Thoracic aorta (tissue), 2 donors: ENCODE measurements around the gene AOAH. TPM values are rescaled to one million over a fixed set of nuclear protein-coding genes. Genes with fewer than 3 reads are reported as not detected.
A peak's percentile ranks its signal among the peaks of the same experiment; 100 is the strongest.
"Not testable (repeated sequence)": the region's sequence is repeated elsewhere in the genome, so short reads cannot be mapped to it uniquely, and the experiment has no call there.

Experiments
- ATAC-seq: fragments of 150-250 bp; one replicate; pipeline ENCODE4 v1.8.0; 2017; ENCODE audit warnings: low read depth; ENCODE audit not compliant: insufficient number of reproducible peaks, low FRiP score
- DNase-seq: peaks from one replicate; pipeline ENCODE4 v3.0.0-alpha.2; 2020; ENCODE audit warnings: low spot score
- H3K27ac ChIP-seq, 2 donors: fragments of 200-600 bp; sonication (generic); 1 replicate in 1 of 2; 2 replicates in 1 of 2; pipeline ENCODE4 v1.5.1; 2016; ENCODE audit warnings: mild to moderate bottlenecking in 2 of 2, moderate library complexity in 2 of 2
- H3K27me3 ChIP-seq: fragments of 200-600 bp; sonication (generic); replicated peaks from 2 replicates; pipeline ENCODE4 v1.6.0; 2016; ENCODE audit warnings: mild to moderate bottlenecking; ENCODE audit not compliant: insufficient read depth
- H3K36me3 ChIP-seq: fragments of 200-600 bp; sonication (generic); one replicate; pipeline ENCODE4 v1.5.1; 2016
- H3K4me1 ChIP-seq, 2 donors: fragments of 200-600 bp; sonication (generic); 1 replicate in 1 of 2; 2 replicates in 1 of 2; pipeline versions ENCODE4 v1.5.1 to v1.6.0; 2016; ENCODE audit warnings: low read depth in 2 of 2, mild to moderate bottlenecking in 1 of 2; ENCODE audit not compliant: control insufficient read depth in 1 of 2
- H3K4me3 ChIP-seq: fragments of 200-600 bp; sonication (generic); 2 replicates; pipeline ENCODE4 v1.5.1; 2016; ENCODE audit warnings: mild to moderate bottlenecking
- H3K9me3 ChIP-seq: fragments of 200-600 bp; sonication (generic); 2 replicates; pipeline ENCODE4 v1.5.1; 2016
- total RNA-seq, 2 donors: library from RNA; depleted of rRNA; stranded (reverse); fragments of >200 nt; gene quantifications; one replicate each; pipeline versions ENCODE4 v1.1.0 to v1.2.3, GENCODE V29; 2016
- TF ChIP-seq, protein P1 (sequence below): fragments of 200-600 bp; sonication (generic); IDR thresholded peaks from one replicate; pipeline ENCODE4 v1.5.1; 2019; ENCODE audit warnings: antibody characterized with exemption

Gene AOAH
- total RNA-seq, 2 donors from 2014 or later = 20.2 to 22.6 TPM

DNA sequence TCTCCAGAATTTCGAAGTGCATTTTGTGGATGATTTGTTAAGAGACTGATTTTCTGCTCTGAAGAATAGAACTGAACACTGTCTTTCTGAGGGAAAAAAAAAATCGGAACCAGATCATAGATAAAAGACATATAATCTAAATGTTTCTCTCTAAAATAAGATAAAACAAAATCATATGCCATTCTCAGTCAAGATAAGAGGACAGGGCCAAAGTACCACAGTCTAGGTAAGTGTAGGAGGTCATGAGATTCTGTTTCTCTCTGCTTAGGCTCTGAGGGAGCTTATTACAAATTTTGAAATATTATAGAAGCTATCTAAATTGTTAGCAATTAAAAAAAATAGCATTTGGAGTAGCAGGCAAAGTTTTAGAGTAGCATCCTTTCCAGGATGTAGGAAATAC, 702 bp upstream of the AOAH start:
- Histone ChIP-seq H3K9me3 (no peaks in the 10 kb centered on the region), H3K4me3 (no peak overlapping the region), H3K27ac (no peak overlapping the region), H3K27me3 (no peaks in the 10 kb centered on the region), H3K36me3 (no peaks in the 10 kb centered on the region), H3K4me1 (peaks cover 0 to 4% of the 10 kb centered on the region in 2 donors)
- ATAC-seq (no peak), DNase-seq (no peak)
- TF ChIP-seq, protein P1, sequence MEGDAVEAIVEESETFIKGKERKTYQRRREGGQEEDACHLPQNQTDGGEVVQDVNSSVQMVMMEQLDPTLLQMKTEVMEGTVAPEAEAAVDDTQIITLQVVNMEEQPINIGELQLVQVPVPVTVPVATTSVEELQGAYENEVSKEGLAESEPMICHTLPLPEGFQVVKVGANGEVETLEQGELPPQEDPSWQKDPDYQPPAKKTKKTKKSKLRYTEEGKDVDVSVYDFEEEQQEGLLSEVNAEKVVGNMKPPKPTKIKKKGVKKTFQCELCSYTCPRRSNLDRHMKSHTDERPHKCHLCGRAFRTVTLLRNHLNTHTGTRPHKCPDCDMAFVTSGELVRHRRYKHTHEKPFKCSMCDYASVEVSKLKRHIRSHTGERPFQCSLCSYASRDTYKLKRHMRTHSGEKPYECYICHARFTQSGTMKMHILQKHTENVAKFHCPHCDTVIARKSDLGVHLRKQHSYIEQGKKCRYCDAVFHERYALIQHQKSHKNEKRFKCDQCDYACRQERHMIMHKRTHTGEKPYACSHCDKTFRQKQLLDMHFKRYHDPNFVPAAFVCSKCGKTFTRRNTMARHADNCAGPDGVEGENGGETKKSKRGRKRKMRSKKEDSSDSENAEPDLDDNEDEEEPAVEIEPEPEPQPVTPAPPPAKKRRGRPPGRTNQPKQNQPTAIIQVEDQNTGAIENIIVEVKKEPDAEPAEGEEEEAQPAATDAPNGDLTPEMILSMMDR = no peak

DNA sequence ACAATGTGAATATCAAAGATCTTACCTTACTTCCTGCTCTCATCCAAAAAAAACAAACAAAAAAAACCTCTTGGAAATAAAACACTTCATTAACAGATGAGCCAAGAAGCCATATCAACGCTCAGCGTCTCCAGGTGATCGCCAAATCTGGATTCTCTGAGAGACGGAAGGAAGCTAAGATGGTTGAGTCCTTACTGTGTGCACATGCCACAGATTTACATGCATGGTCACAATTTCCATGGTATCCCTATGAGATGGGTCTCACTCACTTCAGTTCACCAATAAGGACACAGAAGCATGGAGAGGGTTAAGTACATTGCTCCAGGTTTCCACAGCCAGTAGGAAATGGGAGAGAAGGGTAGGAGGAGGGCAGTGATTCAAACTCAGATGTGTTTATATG, 1.0 kb downstream of the AOAH start:
- H3K4me3 ChIP-seq = peak overlapping the region; percentile 51
- H3K9me3 ChIP-seq = no peaks in the 10 kb centered on the region
- no peaks in the 10 kb centered on the region for H3K27me3 ChIP-seq
- no peak for ATAC-seq
- no peak overlapping the region for H3K27ac ChIP-seq
- no peak for DNase-seq
- TF ChIP-seq, protein P1 = no peak
- peaks cover 0 to 4% of the 10 kb centered on the region in 2 donors for H3K4me1 ChIP-seq
- H3K36me3 ChIP-seq = no peaks in the 10 kb centered on the region

DNA sequence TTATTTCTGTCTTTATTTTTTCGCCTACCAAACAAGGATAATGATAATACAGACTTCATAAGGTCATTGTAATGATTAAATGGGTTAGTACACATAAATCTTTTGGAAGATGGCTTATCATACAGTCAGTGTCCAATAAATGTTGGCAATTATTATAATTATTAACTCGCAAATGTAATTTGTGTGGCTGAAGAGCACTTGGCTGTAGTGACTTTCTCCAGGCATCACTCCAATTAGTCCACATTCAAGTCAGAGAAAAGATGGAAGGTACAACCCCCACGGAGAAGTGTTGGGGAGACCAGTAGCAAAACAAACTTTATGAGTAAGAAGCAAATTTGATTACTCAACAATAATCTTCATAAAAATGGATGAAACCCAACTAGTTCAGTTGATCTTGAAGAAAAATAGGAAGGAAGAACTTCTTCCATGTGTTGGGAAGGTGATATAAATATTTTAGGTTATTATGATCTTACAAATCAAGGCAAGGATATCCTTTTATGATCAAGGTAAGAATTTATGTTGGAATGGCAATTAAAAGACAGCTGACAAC, 5.1 kb downstream of the AOAH start:
- Histone ChIP-seq H3K4me3 (no peak overlapping the region), H3K27me3 (no peaks in the 10 kb centered on the region), H3K36me3 (no peaks in the 10 kb centered on the region), H3K9me3 (no peaks in the 10 kb centered on the region), H3K27ac (no peak overlapping the region), H3K4me1 (no peaks in the 10 kb centered on the region)
- TF ChIP-seq, protein P1 = no peak
- DNase-seq (no peak), ATAC-seq (no peak)

DNA sequence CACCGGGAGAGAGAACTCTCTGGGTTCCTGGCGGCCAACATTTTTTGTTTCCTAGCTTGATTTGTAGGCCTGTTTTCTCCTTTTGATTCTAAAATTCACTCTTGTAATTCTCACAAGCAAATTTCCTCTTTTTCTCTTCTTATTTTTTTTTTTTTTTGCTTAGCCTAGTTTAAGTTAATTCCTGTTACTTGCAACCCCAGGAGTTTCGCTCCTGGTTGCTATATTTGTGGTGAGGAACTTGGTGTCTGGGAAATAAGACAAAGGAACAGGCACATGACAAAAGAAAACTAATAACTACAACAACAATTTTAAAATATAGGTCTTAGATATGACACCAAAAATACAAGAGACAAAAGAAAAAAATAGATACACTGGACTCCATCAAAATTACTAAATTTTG, 6.7 kb downstream of the AOAH start:
- DNase-seq (no peak), ATAC-seq (no peak)
- no peak overlapping the region for H3K4me3 ChIP-seq
- TF ChIP-seq, protein P1 = no peak
- no peak overlapping the region for H3K27ac ChIP-seq
- H3K36me3 ChIP-seq = no peaks in the 10 kb centered on the region
- no peaks in the 10 kb centered on the region for H3K27me3 ChIP-seq
- H3K4me1 ChIP-seq = no peaks in the 10 kb centered on the region
- H3K9me3 ChIP-seq = no peaks in the 10 kb centered on the region

DNA sequence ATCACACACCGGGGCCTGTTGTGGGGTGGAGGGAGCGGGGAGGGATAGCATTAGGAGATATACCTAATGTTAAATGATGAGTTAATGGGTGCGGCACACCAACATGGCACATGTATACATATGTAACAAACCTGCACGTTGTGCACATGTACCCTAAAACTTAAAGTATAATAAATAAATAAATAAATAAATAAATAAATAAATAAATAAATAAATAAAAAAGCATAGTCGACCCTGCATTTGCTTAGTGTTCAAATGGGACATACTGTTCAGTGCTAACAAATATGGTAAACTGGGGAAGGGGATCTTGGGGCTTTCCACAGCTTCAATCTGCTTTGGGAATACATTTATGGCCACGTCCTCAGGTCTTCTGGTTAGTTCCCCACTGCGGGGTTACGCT, 7.5 kb downstream of the AOAH start:
- H3K36me3 ChIP-seq, ATAC-seq, H3K4me3 ChIP-seq, DNase-seq, H3K27ac ChIP-seq, H3K27me3 ChIP-seq, H3K4me1 ChIP-seq, H3K9me3 ChIP-seq: not testable (repeated sequence)

DNA sequence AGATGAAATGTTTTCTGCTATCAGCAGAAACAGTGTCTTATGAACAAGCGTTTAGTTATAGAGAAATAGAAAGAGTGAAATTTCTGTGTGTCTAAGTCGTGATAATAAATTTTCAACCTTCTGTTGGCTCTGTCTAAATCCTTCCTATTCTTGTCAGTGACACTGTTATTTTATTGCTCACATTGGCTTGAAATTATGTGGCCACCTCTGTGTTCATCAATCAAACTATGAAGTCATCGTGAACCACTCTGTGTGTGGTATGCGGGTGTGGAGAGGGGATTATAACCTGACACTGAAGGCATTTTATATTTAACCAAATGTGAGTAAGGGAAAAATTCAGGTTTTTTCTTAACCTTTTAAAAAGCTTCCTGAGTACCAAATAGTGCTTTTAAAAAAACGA, 12.3 kb downstream of the AOAH start:
- Histone ChIP-seq H3K4me3 (no peak overlapping the region), H3K27me3 (no peaks in the 10 kb centered on the region), H3K36me3 (no peaks in the 10 kb centered on the region), H3K4me1 (no peaks in the 10 kb centered on the region), H3K9me3 (no peaks in the 10 kb centered on the region), H3K27ac (no peak overlapping the region)
- DNase-seq (no peak), ATAC-seq (no peak)
- TF ChIP-seq, protein P1 = no peak
